ENCODE measurements around the gene SULT6B1. TPM values are rescaled to one million over a fixed set of nuclear protein-coding genes. Genes with fewer than 3 reads are reported as not detected.
"Not testable (repeated sequence)": the region's sequence is repeated elsewhere in the genome, so short reads cannot be mapped to it uniquely, and the experiment has no call there.

Gene SULT6B1
- total and polyA plus RNA-seq, 12 donors = not detected

DNA sequence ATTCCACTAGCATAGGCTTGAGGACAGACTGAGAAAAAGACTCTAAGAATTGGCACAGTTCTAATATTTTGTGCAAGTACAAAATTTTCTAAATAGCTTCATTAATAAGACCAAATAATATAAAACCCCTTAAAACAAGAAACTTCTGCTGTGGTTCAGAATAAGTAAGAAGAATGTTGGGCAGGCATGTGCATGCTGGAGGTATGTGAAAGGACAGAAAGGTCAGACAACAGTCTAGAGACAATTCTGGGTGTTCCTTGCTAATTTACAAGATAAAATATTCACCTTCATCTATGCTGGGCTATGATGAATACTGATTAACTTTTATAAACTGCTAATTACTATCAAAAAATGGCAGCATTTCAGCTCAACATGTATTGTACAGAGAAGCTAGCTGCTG, 22.7 kb upstream of the SULT6B1 start:
- no peaks in the 10 kb centered on the region for H3K27me3 ChIP-seq
- H3K27ac ChIP-seq = no peak overlapping the region
- H3K4me3 ChIP-seq = no peak overlapping the region
- H3K36me3 ChIP-seq = peaks cover 0 to 100% (median 74%) of the 10 kb centered on the region in 9 donors
- TF ChIP-seq, protein P1, sequence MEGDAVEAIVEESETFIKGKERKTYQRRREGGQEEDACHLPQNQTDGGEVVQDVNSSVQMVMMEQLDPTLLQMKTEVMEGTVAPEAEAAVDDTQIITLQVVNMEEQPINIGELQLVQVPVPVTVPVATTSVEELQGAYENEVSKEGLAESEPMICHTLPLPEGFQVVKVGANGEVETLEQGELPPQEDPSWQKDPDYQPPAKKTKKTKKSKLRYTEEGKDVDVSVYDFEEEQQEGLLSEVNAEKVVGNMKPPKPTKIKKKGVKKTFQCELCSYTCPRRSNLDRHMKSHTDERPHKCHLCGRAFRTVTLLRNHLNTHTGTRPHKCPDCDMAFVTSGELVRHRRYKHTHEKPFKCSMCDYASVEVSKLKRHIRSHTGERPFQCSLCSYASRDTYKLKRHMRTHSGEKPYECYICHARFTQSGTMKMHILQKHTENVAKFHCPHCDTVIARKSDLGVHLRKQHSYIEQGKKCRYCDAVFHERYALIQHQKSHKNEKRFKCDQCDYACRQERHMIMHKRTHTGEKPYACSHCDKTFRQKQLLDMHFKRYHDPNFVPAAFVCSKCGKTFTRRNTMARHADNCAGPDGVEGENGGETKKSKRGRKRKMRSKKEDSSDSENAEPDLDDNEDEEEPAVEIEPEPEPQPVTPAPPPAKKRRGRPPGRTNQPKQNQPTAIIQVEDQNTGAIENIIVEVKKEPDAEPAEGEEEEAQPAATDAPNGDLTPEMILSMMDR (IDR thresholded peaks at IDR 0.05) = no peak
- ATAC-seq (no peak), DNase-seq (no peak)
- peaks cover 0 to 39% (median 14%) of the 10 kb centered on the region in 11 donors for H3K9me3 ChIP-seq
- intact Hi-C loops (cut with DNase I) = no loop called here
- peaks cover 0 to 10% (median 0%) of the 10 kb centered on the region in 9 donors for H3K4me1 ChIP-seq

DNA sequence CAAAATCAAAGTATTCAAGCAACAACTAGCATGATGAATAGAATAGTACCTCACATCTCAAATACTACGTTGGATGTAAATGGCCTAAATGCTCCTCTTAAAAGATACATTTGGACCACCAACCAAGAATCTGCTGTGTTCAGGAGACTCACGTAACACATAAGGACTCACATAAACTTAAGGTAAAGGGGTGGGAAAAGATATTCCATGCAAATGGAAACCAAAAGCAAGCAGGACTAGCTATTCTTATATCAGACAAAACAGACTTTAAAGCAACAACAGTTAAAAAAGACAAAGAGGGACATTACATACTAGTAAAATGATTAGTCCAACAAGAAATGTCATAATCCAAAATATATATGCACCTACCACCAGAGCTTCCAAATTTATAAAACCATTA, 18.3 kb upstream of the SULT6B1 start:
- H3K27me3 ChIP-seq; DNase-seq; H3K27ac ChIP-seq; H3K4me1 ChIP-seq; intact Hi-C loops (cut with DNase I); ATAC-seq; H3K4me3 ChIP-seq: not testable (repeated sequence)
- H3K9me3 ChIP-seq = peaks cover 0 to 56% (median 17%) of the 10 kb centered on the region in 11 donors
- H3K36me3 ChIP-seq = peaks cover 0 to 100% (median 82%) of the 10 kb centered on the region in 9 donors
- 96 to 97% methylated on average over 2 of the region's 2 CpGs for WGBS, 2 donors

DNA sequence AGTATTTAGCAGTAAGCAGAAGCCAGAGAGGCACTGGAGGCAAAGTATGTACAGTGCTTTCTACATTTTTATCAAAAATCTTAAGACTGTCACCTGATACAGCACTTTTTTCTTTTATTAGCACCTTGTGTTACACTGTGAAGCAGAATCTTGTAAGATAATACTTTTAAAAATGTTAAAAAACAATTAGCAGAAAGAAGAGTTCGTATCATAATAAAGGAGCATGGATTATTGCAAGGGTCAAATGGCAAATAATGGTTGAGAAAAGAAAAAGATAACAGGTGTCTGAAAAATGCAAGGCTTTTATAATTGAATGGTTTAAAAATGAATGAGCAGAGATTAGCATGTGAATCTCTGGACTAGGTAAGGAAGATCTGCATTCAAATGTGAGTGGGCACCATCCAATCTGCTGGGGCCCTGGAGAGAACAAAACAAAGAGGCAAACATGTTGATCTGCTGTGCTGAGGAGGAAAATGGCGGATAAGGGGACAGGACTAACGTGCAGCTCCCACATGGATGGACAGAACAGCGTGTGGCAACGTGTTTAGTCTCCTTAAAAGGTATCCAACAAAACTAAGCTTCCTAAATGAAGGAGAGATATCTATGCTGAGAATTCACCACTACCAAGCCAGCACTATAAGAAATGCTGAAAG, 17.3 kb upstream of the SULT6B1 start:
- H3K4me3 ChIP-seq = no peak overlapping the region
- intact Hi-C loops (cut with DNase I) = no loop called here
- peaks cover 0 to 100% (median 86%) of the 10 kb centered on the region in 9 donors for H3K36me3 ChIP-seq
- H3K4me1 ChIP-seq = no peaks in the 10 kb centered on the region
- 90 to 91% methylated on average over 5 of the region's 5 CpGs for WGBS, 2 donors
- H3K9me3 ChIP-seq = peaks cover 0 to 56% (median 17%) of the 10 kb centered on the region in 11 donors
- ATAC-seq = no peak
- no peak for DNase-seq
- TF ChIP-seq, protein P1 (IDR thresholded peaks at IDR 0.05) = no peak
- H3K27ac ChIP-seq = no peak overlapping the region
- H3K27me3 ChIP-seq = no peaks in the 10 kb centered on the region

DNA sequence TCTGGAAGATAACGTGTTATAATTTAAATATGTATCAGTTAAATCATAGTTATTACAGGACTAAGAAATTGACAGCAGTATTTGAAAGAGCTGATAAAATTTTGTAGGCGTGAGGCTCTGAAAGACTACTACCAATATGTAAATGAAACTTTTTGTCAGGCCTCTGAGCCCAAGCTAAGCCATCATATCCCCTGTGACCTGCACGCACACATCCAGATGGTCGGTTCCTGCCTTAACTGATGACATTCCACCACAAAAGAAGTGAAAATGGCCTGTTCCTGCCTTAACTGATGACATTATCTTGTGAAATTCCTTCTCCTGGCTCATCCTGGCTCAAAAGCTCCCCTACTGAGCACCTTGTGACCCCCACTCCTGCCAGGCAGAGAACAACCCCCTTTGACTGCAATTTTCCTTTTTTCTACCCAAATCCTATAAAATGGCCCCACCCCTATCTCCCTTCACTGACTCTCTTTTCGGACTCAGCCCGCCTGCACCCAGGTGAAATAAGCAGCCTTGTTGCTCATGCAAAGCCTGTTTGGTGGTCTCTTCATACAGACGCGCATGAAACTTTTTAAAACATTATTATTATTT, 16.7 kb upstream of the SULT6B1 start:
- ATAC-seq; intact Hi-C loops (cut with DNase I); H3K4me1 ChIP-seq; DNase-seq; H3K4me3 ChIP-seq; H3K27ac ChIP-seq; H3K27me3 ChIP-seq: not testable (repeated sequence)
- WGBS, 2 donors = 79 to 89% methylated on average over 8 of the region's 8 CpGs
- H3K36me3 ChIP-seq = peaks cover 0 to 100% (median 85%) of the 10 kb centered on the region in 9 donors
- peaks cover 0 to 56% (median 17%) of the 10 kb centered on the region in 11 donors for H3K9me3 ChIP-seq

DNA sequence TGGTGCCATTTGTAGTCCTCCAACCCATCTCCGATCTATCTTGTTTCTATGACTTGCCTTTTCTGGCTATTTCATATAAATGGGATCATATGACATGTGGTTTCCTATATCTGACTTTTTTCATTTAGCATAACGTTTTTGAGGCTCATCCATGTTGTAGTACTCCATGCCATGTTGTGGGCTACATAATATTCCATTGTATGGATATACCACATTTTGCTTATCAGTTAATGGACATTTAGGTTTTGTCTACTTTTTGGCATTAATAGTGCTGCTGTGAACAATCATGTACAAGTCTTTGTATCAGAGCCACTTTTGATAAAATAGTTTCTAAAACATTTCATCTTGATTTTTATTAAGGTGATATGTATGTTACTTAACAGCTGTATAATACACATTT, 15.2 kb upstream of the SULT6B1 start:
- TF ChIP-seq, protein P1 (IDR thresholded peaks at IDR 0.05) = no peak
- intact Hi-C loops (cut with DNase I) = no loop called here
- ATAC-seq (no peak), DNase-seq (no peak)
- H3K36me3 ChIP-seq = peaks cover 0 to 92% (median 71%) of the 10 kb centered on the region in 9 donors
- H3K4me1 ChIP-seq = peaks cover 0 to 4% (median 0%) of the 10 kb centered on the region in 9 donors
- WGBS, 2 donors = 91 to 94% methylated on average over 2 of the region's 2 CpGs
- H3K9me3 ChIP-seq = peaks cover 0 to 46% (median 10%) of the 10 kb centered on the region in 11 donors
- no peak overlapping the region for H3K27ac ChIP-seq
- H3K27me3 ChIP-seq = no peaks in the 10 kb centered on the region
- H3K4me3 ChIP-seq = no peak overlapping the region
